ENCODE measurements around the gene CDH15.

Gene CDH15

DNA sequence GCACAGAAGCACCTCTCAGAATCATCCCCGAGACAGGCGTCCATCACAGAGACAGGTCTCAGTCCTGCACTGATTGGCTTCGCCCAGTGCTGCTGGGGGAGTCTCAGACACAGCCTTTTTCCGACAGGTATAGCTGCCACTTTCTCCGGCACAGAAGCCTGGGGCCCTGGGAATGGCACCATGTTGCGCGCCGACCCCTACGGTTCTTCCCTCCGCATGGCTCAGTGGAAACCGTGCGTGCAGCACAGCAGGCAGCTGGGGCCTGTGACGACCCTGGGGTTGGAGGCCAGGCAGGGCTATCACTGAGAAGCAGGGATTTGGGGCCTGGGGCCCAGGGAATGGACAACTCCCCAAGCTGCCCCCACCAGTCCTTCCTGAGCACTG lies 29.7 kb upstream of the CDH15 start:
- FAIRE-seq = no peak

DNA sequence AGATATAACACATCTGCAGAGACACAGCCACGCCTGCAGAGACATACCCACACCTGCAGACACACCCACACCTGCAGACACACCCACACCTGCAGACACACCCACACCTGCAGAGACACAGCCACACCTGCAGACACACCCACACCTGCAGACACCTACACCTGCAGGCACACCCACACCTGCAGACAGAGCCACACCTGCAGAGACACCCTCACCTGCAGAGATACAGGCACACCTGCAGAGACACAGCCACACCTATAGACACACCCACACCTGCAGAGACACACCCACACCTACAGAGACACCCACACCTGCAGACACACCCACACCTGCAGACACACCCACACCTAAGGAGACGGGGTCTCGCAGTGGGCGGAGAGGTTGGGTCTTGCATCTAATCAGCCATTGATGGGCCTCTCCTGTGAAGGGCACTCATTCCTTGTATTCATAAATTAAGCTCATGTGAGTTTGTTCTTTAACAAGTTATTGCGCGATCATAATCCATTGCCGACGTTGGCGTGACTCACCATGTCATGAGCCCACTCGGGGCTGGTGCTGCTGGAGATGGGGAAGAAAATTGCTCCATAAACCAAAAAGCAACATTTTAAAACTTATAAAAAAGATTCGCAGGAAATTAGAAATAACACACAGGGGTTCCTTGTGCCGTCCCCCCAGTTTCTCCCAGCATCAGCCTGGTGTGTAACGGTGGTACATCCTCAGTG lies 28.9 kb upstream of the CDH15 start:
- no peak for FAIRE-seq

DNA sequence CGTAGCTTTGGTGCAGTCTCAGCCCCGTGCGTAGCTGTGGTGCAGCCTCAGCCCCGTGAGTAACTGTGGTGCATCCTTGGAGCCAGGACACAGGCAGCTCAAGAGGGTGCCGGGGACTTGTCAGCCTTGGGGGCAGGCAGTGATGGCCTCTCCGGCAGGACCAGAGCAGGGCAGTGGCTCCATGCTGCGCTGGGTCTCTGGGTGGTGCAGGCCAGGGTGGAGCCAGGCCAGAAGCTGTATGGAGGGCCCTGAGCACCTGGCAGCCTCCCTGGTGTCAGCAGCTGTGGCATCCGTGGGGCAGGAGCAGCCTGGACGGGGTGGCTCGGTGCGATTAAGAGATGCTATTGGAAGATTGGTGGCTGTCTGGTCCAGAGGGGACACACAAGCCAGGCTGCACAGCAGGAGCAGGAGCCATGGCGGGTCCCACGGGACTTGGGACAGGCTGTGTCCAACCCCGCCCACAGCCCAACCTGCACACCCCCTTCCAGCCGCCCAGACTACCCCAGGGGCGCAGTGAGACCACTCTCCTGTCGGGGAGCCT lies 28.3 kb upstream of the CDH15 start:
- FAIRE-seq = no peak

DNA sequence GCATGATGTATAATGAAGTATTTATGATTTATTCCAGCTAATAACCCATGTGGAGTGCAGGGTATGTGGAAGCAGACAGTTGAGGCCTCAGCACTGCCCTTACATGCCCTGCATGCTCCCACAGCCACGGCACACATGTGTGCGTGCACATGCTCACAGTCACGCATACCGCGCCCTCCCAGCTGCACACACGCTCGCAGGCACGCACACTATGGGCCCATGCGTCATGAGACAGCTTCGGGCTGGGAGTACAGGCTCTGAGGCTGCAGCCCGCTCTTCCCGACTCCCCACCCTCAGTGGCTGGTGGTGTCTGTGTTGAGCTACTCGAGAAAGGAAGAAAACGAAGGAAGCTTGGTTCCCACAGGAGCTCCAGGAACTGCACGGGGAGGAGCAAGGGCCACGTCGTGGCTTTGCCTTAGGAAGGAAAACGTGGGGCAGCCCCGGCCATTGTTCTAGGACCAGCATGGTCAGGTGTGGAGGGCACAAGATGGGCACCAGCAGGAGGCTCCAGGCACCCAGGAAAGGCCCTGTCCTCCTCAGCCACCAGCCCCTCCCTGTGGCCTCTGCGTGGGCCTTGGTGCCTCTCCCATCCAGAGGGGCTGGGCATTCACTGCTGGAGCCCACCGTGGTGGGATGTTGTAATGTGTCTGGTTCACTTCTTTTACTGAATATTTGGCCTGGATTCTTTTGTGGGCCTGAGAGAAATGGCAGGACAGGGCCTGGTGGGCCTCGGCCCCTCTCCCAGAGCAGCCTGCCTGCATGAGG lies 27.5 kb upstream of the CDH15 start:
- FAIRE-seq = no peak

DNA sequence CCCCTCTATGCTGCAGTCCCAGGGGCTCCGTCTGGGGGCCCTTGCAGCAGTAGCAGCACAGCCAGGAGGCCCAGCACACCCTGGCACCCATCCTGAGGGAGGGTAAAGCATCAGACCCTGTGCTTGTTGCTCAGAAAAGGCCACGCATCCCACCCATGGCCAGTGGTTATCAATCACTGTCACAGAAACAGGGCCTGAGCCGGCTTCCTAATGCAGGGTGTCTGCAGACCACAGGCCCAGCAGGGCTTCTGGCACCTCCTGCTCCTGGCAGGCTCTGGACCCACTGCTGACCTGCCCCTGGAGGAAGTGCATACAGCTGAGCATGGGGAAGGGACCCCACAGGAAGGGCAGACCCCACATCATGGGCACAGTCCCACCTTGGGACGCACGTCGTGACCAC lies 26.9 kb upstream of the CDH15 start:
- FAIRE-seq = no peak

DNA sequence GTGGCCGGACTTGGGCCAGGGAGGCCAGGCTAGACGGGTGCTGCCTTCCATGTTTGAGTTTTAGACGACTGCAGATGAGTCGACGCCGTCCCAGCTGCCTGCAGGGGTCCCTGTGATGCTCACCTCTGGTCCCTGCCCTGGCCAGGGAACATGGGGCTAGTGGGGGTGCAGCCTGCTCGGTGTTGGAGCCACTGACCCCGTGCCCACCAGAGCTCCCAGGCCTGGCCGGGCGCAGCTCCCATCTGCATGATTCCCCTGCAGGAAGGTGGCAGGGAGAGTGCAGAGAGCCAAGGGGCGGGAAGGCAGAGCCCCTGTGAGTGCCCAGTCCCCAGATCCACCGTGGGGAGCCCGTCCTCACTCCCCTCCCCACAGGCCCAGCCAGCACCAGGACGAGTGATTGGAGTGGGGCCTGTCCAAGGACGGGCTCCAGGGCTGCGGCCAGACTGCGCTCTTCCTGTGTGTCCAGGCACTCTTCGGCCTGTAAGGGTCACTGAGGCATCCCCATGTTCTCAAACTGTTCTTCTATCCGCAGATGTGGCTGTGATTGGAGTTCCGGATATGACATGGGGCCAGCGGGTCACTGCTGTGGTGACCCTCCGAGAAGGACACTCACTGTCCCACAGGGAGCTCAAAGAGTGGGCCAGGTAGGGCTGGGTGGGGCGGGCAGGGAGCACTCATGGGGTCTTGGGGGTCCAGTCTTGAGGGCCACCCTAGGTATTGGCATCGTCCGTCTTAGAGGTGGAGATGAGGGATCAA lies 26.0 kb upstream of the CDH15 start:
- no peak for FAIRE-seq

DNA sequence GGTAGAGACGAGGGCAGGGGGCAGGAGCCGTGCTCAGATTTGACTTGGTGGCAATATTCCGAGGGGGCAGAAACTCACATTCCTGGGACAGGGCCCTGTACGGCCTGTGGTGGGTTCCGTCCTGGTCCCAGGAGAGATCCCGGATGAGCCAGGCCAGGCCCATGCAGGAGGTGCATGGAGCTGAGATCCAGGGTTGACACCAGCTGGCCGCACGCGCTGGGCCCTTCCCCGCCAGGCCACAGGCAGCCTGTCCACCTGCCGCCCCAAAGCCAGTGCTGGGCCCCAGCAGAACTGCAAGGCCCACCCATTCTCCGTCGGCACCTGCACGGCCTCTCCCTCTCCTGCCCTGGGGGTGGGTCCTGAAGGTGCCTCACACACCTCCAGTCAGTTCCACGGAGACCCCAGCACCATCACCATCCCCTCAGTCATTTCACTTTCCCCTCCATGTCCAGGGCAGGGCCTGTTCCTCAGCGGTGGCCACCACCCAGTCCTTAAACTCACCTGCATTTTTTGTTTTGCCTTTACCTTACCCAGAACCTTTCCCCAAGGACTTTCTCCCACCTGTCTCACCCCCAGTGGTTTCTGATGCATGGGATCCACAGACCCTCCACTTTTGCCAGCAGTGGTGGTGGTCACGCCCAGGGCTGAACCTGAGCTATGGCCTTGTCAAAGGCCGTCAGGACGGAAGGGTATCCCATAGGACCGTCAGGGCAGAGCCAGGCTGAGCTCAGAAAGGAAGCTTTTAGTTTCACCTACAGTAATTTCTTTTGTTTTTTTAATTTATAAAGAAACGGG lies 25.1 kb upstream of the CDH15 start:
- no peak for FAIRE-seq

DNA sequence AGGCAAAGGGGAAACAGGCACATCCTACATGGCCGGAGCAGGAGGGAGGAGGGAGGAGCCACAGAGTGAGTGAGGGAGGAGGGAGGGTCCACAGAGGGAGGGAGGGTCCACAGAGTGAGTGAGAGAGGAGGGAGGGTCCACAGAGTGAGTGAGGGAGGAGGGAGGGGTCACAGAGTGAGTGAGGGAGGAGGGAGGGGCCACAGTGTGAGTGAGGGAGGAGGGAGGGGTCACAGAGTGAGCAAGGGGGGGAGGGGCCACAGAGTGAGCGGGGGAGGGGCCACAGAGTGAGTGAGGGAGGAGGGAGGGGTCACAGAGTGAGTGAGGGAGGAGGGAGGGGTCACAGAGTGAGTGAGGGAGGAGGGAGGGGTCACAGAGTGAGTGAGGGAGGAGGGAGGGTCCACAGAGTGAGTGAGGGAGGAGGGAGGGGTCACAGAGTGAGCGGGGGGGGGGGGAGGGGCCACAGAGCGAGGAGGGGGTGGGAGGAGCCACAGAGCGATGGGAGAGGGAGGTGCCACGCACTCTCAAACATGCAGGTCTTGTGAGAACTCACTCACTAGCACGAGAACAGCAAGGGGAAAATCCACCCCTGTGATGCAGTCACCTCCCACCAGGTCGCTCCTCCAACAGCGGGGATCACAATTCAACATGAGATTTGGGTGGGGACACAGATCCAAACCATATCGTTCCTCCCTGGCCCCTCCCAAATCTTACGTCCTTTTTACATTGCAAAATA lies 24.3 kb upstream of the CDH15 start:
- FAIRE-seq = no peak

DNA sequence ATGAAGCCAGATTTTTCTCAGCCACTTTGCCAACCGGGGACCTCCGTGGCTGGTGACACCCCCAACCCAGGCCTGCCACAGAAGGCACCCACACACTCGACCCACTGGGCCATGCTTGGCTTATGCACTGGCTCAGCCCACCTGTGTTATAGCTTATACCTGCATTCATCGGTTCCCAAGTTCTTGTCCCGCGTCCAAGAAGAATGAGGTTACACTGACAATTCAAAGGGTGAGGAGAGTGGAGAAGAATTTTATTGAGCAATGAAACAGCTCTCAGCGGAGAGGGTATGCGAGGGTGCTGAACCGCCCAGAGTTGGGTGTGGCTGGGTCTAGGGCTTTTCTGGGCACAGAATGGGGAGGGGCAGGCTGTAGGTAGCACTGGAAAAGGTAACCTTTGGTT lies 22.2 kb upstream of the CDH15 start:
- no peak for FAIRE-seq

DNA sequence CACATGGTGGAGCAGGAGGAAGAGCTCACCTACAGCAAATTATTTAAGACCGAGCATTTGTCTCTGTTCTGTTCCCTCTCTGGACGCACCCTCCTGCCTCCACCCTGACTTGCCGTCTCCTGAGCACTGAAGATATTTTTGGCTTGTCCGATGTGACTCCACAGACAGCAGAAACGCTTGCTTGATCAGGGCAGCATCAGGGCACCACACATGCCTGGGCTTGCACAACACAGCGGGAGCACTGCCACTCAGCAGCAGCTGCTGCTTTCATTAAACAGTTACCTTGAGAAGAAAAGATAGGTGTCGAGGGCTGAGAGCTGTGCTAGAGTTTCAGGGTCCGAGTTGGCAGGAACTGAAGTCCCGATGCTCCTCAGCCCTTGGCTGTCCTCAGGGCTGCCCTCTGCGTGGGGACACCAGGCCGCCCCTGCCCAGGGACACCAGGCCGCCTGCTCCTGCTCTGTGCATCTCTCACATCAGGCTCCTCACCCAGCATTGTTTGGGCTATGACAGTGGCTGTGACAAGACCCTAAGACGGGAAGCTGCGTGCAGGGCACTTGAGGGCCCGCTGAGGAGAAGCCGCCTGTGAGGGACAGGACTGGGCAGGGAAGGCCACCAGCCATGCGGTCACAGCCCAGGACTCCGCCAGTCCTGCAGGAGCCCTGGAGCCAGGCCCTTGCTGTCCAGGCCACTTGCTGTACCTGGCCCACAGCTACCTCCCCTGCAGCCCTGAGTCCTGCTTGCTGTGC lies 21.3 kb upstream of the CDH15 start:
- no peak for FAIRE-seq

DNA sequence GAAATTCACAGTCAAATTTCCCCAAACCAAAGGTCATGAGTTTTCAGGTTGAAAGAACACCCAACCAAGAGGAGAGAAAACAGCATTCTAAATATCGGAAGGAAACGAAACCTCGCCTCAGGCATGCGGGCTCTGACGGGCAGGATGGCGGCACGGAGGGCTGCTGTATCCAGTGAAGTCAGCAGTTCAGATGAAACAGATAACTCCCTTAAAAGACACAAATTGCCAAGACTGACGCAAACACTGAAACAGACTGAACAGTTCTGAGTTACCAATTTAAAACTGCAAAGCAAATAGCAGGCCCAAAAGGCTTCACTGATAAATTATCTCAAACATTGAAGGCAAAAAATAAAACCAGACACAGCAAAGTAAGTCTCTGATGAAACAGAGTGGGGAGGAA lies 20.6 kb upstream of the CDH15 start:
- no peak for FAIRE-seq

DNA sequence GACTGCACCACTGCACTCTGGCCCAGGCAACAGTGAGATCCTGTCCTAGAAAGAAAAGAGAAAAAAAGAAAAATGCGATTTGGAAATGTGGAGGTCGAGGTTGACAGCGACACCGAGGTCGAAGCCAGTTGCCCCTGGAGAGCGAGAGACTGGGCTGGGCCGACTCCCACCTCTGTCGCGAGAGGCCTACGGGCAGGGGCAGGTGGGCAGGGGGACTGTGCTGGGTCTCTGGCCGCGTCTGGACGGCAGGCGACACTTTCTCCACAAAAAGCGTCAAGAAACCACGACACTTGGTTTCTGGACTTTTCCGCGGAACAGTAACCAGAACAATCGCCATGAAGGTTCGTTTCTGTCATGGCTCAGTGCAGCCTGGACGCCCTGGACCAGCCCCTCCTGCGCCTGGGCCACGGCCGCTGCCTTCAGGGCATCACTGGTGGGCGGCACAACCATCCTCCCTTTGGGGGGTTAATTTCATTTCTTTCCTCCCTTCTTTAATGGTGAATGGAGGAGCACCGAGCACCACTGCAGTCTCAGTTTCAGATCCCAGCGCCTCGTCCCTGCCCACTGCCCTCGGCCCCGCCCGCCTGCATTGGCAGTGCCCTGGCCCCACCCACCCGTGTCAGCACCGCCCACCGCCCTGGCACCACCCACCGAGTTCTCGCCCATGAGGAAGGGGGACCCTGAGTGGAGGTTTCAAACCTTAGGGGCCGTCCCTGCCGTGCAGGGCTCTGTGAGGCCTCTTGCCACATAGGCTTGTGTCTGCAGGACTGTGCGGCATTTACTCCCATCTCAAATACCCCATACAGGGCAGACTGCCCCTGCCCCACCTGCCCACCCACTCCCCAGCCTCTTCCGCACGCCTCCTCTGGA lies 18.5 kb upstream of the CDH15 start:
- FAIRE-seq = no peak

DNA sequence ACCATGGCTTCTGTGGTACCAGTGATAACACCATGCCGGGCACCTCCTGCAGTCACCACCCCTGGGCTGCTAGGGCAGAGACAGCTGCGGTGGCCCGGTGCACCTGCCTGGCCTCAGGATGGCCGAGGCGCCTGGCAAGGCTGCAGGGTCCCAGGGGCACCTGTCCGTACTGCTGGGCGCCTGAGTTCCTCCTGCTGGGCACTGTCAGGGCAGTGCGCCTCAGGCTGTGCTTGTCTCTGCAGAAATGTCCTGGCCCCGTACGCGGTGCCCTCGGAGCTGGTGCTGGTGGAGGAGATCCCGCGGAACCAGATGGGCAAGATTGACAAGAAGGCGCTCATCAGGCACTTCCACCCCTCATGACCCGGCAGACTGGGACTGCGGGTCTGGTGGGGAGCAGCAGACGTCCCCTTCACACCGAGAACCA lies 17.7 kb upstream of the CDH15 start:
- no peak for FAIRE-seq

DNA sequence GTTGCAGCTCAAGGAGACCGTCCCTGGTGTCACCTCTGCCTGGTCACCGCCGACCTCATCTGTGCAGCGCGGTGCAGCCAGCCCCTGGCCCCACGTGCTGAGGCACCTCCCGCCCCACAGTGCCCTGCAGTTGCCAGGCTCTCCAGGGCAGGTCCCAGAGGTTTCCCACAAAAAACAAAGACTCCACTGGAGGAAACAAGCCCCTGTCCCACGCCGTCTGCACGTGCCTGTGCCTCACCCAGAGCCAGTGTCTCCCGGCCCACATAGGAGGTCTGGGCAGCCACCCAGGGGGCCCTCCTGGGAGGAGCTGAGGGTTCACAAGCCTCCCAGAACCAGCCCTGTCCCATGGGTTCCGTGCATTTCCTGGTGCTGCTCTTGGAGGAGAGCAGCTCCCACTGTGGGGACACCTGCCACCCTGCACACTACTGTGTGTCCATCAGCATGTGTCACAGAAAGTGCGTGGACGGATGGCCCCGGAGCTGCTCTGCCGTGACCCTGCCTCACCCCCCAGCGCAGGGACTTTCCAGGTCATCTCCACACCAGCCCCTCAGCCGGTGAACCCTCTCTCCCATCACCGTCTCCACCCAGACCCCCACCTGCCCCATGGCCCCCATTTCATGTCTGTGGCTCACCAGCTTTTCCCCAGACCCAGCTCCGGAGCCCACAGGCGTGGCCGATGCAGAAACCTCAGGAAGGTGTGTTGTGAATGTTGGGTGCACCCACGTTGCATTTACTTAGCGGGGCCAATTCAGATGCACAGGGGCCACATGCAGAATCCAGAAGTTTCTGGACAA lies 17.0 kb upstream of the CDH15 start:
- no peak for FAIRE-seq

DNA sequence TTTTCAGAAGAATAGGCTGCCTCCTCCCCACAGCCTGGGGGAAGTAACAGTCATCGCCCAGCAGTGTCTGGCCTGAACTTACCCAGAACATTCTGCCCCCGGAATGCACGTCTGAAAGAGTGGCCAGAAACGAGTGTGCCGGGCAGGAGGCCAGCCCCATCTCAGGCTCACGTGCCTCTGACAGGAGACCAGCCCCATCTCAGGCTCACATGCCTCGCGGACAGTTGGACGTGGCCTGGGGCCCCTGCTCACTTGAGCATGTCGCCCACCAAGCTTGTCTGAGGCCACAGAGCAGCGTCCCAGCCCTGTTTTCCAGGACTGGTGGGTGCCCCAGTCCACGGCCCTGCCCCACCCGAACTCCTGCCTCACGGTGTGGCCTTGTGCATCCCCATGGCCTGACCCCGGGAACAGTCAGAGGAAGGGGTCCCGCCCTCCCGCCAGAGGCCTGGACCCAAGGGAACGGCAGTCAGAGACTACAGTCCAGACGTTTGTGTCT lies 16.3 kb upstream of the CDH15 start:
- FAIRE-seq = no peak

DNA sequence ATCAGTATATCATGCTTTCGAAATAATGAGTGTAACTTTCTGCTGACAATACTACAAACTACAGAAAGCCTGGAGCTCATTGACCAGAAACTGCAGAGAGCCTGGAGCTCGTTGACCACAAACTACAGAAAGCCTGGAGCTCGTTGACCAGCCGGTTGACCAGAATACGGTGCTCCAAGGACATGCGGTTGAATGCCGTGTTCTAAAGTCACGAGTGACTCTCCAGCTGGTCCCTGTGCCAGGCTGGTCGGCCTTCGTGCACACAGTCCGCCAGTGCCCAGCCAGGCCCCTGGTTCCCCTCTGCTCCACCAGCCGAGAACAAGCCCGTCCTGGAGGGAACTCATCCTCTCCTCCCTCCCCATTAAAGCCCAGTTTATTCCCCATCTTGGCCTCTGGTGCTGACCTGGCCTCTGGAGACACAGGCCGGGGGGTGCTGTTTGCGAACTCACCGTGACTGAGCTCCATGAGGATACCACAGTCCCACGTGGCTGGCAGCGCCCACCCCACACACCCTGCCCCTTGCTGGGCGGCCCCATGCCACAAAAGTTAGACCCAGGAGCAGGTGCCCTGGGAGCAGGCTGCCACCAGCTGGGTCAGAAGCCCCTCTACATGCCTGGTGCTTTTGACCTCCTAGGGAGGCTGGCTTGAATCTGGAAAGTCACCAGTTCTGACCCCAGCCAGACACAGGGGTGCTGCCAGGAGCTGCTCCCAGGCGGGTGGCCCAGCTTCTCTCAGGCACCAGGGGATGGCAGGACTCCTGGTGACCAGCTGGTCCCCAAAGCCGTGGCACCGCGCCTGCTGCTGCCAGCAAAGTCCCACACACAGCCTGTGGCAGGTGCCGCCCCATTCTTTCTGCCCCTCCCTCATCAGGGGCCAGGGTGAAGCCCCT lies 15.5 kb upstream of the CDH15 start:
- FAIRE-seq = no peak

DNA sequence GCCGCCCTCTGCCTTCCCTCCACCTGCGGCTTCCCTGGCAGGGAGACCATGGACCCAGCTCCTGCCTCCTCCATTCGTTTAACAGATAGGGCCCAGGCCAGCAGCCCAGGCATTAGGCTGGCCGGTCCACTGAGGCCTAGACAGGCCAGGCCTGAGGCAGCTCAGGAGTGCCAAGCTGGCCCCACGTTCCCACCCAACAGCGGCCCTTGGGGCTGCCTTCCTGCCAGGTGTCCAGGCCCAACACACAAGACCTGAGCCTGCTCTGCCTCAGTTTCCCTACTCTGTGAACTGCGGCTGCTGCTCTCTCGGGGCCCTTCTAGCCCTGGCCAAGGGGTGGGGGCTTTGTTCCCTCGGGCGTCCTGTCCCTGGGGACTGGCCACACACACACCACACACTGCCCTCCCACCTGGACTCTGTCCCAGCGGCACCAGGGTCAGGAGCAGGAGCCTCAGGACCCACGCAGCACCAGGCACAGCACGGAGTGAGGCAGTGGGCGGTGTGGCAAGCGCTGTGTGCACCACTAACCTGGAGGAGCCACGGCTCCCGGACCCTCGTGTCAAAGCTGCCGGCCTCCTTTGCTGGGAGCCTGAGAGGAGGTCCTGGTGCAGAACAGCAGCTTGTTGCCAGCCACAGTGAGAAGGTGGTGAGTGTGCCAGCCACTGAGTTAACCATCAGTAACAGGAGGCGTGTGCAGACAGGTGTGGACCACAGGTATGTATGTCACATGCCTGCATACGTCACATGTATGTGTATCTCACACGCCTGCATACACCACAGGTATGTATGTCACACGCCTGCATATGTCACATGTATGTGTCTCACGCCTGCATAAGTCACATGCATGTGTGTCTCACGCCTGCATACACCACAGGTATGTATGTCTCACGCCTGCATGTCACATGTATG lies 14.6 kb upstream of the CDH15 start:
- FAIRE-seq = no peak
